ENCODE data around the gene F10. TPM values are rescaled to one million over a fixed set of nuclear protein-coding genes. Genes with fewer than 3 reads are reported as not detected.
A peak's percentile ranks its signal among the peaks of the same experiment; 100 is the strongest.
"Not testable (repeated sequence)": the region's sequence is repeated elsewhere in the genome, so short reads cannot be mapped to it uniquely, and the experiment has no call there.

Gene F10
- total RNA-seq = not detected

DNA sequence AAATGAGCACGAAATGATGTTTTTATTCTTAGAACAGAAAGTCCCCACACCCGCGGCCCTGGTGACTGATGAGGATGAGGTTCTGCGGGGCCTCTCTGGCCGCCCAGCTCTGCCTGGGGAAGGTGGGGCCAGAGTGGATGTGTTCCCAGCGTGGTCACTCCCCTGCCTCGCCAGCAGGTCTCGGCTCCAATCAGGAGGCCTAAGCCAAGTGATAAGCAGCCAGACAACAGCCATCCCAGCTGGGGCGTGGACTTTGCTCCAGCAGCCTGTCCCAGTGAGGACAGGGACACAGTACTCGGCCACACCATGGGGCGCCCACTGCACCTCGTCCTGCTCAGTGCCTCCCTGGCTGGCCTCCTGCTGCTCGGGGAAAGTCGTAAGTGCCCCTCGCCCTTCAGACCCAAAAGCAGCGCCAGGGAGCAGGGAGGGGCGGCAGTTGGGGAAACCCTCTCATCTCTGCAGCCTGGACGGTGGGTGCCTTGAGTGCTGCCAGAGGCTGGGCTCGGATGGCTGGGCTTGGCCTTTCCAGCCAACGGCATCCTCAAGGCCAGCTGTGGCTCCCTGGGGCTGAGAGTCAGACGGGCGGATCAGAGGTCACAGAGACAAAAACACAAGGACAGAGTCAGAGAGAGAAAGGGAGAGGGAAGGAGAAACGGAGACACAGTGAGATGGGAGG, at the start of gene F10:
F10 (plus strand) TSS at position 250 of the 676 bp plus-strand sequence; CDS start at position 307, 57 bp downstream.
- H3K9me3 Mint-ChIP-seq = no peaks in the 10 kb centered on the region
- H3K27ac Mint-ChIP-seq = no peak within 1 kb of the TSS
- no peaks in the 10 kb centered on the region for H3K4me1 Mint-ChIP-seq
- H3K4me3 Mint-ChIP-seq = no peak within 1 kb of the TSS
- H3K36me3 Mint-ChIP-seq = no peaks in the 10 kb centered on the region
- no peak for ATAC-seq (ENCODE audit: low read depth)
- peaks cover 13% of the 10 kb centered on the region for H3K27me3 Mint-ChIP-seq
- POLR2A ChIA-PET = no interaction called here
- no peak for DNase-seq

DNA sequence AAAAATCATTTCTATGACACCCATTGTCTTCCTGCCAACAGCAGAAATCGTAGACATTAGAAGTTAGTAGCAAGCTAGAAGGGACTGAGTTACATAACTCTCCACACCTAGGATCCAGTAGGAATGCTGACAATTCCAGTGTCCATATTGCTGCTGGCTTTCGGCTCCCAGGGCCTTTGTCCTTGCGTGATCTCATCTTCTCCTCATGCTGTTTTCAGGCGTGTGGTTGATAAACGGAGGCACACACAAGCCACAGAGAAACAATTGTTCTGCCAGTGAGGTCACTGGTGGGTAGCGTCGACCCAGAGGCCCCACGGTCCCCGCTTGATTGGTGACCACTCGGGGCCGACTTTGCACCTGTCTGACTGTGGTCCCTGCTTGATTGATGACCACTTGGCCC, 48.7 kb upstream of the F10 start:
- ATAC-seq (ENCODE audit: low read depth) (no peak), DNase-seq (no peak)
- Mint-ChIP-seq H3K4me3 (no peak overlapping the region), H3K27ac (no peak overlapping the region), H3K4me1 (no peaks in the 10 kb centered on the region), H3K9me3 (no peaks in the 10 kb centered on the region), H3K36me3 (no peaks in the 10 kb centered on the region), H3K27me3 (no peaks in the 10 kb centered on the region)
- POLR2A ChIA-PET = no interaction called here

DNA sequence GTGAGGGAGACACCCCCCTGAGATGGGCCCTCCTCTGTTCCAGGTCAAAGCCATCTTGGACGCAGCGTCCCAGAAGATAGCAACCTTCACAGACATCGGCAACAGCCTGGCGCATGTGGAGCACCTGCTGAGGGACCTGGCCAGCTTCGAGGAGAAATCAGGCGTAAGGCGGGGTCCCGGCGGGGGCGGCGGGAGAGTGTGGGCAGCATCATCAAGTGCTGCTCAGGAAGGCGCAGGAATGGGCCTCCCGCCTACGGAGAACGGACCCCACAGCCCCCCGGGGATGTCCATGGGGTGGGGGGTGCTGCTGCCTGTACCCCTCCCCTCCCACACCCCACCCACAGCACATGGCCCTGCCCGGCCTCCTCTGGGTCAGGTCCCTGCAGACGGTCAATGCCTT, 48.2 kb upstream of the F10 start:
- H3K27ac Mint-ChIP-seq = no peak overlapping the region
- H3K9me3 Mint-ChIP-seq = no peaks in the 10 kb centered on the region
- H3K4me3 Mint-ChIP-seq = no peak overlapping the region
- H3K4me1 Mint-ChIP-seq = no peaks in the 10 kb centered on the region
- DNase-seq (no peak), ATAC-seq (ENCODE audit: low read depth) (no peak)
- H3K36me3 Mint-ChIP-seq = no peaks in the 10 kb centered on the region
- POLR2A ChIA-PET = no interaction called here
- no peaks in the 10 kb centered on the region for H3K27me3 Mint-ChIP-seq

DNA sequence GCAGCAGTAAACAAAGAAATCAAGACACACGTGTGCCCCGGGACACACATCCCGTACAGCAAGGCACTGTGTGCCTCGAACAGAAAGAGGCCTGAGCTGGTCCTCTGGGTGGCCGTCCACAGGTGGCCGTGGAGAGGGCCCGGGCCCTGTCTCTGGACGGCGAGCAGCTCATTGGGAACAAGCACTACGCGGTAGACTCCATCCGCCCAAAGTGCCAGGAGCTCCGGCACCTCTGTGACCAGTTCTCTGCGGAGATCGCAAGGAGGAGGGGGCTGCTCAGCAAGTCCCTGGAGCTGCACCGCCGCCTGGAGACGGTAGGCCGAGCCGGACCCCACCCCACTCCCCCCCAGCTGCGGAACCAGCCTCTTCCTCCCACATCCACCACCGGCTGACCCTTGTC, 47.7 kb upstream of the F10 start:
- ATAC-seq (ENCODE audit: low read depth) (no peak), DNase-seq (no peak)
- Mint-ChIP-seq H3K4me3 (no peak overlapping the region), H3K4me1 (no peaks in the 10 kb centered on the region), H3K9me3 (no peaks in the 10 kb centered on the region), H3K27me3 (no peaks in the 10 kb centered on the region), H3K36me3 (no peaks in the 10 kb centered on the region), H3K27ac (no peak overlapping the region)
- POLR2A ChIA-PET = no interaction called here

DNA sequence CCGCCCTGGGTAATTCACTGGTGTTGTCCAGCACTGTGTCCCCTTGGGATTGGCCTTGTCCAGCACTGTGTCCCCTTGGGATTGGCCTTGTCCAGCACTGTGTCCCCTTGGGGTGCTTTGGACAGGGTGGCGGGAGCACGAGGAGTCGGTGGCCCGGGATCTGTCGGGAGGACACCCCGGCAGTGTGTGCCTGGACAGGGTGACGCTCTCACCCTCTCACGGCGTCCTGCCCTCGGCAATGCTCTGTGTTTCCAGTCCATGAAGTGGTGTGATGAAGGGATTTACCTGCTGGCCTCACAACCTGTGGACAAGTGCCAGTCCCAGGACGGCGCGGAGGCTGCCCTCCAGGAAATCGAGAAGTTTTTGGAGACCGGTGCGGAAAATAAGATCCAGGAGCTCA, 46.9 kb upstream of the F10 start:
- Mint-ChIP-seq H3K27ac (no peak overlapping the region), H3K27me3 (no peaks in the 10 kb centered on the region), H3K36me3 (no peaks in the 10 kb centered on the region), H3K9me3 (no peaks in the 10 kb centered on the region), H3K4me1 (no peaks in the 10 kb centered on the region), H3K4me3 (no peak overlapping the region)
- ATAC-seq (ENCODE audit: low read depth) (no peak), DNase-seq (no peak)
- POLR2A ChIA-PET = no interaction called here

DNA sequence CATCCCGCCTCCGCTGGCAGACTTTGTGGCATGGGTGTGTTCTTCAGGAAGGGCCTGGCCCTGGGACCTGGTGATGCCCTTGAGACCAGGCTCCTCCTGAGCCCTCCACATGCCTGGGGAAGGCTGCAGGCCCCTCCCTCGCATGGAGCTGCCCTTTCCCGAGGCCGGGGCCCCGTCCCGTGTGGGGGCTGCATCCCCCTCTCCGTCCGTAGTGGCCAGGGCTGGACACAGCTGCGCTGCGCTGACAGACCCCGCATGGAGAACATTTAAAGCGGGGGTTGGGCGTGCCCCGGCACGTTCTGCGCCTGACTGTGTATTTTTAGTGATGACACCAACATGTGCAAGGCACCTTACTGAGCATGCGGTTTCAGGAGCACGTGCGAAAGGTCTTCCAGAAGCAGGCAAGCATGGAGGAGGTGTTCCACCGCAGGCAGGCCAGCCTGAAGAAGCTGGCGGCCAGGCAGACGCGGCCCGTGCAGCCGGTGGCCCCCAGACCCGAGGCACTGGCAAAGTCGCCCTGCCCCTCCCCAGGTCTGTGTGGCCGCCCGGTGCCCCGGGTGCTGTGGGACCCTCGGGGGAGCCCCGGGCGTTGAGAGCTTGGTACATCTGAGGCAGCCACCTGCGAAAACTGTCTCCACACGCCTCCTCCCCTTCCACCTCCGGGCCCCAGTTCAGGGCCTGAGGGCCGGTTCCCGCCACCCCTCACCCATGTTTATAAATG, 45.8 kb upstream of the F10 start:
- H3K9me3 Mint-ChIP-seq = no peaks in the 10 kb centered on the region
- DNase-seq (no peak), ATAC-seq (ENCODE audit: low read depth) (no peak)
- H3K4me1 Mint-ChIP-seq = no peaks in the 10 kb centered on the region
- H3K4me3 Mint-ChIP-seq = no peak overlapping the region
- H3K36me3 Mint-ChIP-seq = no peaks in the 10 kb centered on the region
- POLR2A ChIA-PET = interaction anchor here (0.6 kb wide), 1 partner anchor 13 kb away, joined by 3 read pairs; no protein-coding TSS in a partner anchor
- H3K27ac Mint-ChIP-seq = no peak overlapping the region
- H3K27me3 Mint-ChIP-seq = no peaks in the 10 kb centered on the region

DNA sequence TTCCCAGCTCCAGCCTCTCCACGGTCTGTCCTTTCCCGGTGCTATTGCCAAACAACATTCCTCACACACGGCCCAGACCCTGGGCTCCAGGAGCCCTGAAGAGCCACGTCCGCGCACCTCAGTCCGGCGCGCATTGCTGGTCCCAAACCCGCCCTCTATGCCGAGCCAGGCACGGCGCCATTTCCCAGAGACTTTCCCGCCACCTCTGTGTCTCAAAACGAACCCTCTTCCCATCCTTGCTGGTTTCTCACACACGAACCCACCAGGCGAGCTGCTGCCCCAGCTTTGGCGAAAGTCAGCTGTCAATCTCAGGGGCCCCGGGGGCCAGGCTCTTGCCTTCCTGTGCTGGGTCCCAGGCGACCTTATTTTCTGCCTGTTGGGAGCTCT, 45.0 kb upstream of the F10 start:
- H3K4me3 Mint-ChIP-seq = no peak overlapping the region
- no peak for ATAC-seq (ENCODE audit: low read depth)
- no peaks in the 10 kb centered on the region for H3K27me3 Mint-ChIP-seq
- H3K9me3 Mint-ChIP-seq = no peaks in the 10 kb centered on the region
- no peaks in the 10 kb centered on the region for H3K36me3 Mint-ChIP-seq
- DNase-seq = no peak
- no peaks in the 10 kb centered on the region for H3K4me1 Mint-ChIP-seq
- POLR2A ChIA-PET = no interaction called here
- H3K27ac Mint-ChIP-seq = no peak overlapping the region

DNA sequence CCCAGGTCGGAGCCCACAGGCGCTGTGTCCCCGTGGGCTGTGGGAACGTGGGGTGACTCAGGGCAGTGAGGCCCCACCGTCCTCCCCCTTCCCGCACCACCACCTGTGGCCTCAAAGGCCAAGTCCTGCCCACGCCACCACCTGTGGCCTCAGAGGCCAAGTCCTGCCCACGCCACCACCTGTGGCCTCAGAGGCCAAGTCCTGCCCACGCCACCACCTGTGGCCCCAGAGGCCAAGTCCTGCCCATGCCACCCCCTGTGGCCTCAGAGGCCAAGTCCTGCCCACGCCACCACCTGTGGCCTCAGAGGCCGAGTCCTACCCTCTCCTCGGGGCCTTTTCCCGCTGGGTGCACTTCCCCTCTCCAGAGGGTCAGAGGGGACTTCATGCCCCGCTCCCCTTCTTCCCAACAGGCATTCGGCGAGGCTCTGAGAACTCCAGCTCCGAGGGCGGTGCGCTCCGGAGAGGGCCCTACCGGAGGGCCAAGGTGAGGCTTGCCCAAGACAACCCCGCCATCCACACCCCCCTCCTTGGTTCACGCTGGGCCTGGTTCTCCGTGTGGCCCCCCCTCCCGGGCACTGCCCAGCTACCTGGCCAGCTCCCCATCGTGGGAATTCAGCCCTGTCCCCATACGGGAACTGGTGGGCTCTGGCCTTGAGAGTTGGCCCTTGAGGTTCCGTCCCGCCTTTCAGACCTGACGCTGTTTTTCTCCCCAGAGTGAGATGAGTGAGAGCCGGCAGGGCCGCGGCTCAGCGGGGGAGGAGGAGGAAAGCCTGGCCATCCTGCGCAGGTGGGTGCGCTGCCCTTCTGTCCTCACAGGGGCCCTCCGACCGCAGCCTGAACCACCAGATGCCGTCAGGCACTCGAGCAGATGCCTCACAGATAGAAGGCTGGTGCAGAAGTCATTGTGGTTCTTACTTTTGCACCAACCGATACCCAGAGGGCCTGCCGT, 44.4 kb upstream of the F10 start:
- no peak for DNase-seq
- Mint-ChIP-seq H3K27me3 (no peaks in the 10 kb centered on the region), H3K36me3 (no peaks in the 10 kb centered on the region), H3K4me1 (no peaks in the 10 kb centered on the region), H3K4me3 (no peak overlapping the region), H3K27ac (no peak overlapping the region), H3K9me3 (no peaks in the 10 kb centered on the region)
- POLR2A ChIA-PET = no interaction called here
- ATAC-seq (ENCODE audit: low read depth) = no peak

DNA sequence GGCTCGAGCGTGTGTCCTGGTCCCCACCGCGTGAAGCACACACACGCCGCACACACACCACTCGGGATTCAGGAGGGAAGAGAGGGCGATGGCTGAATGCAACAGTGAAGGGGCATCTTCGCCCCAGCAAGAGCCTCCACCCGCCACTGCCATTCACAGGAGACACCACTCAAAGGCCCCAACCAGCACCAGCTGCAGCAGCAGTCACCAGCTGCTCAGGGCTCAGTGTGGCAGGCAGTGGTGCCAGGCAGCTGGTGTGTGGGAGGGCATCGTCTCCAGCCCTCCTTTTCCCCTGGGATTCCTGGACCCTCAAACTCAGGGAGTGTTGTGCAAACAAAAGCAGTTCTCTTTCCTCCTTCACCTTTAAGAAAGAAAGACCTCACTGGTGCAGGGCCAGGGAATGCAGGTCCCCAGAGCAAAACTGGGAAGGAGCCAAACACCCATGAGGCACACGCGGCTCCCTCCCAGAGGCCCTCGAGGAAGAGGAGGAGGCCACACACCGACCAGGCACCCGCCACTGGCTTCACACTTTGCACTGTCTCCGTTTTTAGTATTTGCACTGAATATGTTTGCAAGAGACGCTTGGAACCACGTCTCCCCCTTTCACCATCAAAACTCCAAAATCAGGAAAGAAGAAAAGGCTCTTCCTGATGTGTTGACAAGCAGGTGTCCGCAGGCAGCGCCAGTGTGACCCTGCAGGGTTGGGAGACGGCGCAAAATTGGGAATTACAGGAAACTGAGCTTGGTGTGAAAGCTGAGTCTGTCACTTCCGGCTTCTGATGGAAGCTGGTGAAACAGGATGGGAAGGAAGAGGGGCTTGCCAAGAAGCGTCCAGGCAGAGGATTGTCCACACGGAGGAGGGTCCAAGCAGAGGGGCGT, 43.5 kb upstream of the F10 start:
- Mint-ChIP-seq H3K9me3 (no peaks in the 10 kb centered on the region), H3K4me3 (no peak overlapping the region), H3K36me3 (no peaks in the 10 kb centered on the region), H3K27ac (no peak overlapping the region), H3K4me1 (no peaks in the 10 kb centered on the region), H3K27me3 (no peaks in the 10 kb centered on the region)
- POLR2A ChIA-PET = no interaction called here
- DNase-seq = no peak
- no peak for ATAC-seq (ENCODE audit: low read depth)

DNA sequence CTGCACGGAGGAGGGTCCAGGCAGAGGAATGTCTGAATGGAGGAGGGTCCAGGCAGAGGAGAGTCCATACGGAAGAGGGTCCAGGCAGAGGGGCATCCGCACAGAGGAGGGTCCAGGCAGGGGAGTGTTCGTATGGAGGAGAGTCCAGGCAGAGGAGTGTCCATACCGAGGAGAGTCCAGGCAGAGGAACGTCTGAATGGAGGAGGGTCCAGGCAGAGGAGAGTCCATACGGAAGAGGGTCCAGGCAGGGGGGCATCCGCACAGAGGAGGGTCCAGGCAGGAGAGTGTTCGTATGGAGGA, 42.9 kb upstream of the F10 start:
- H3K4me1 Mint-ChIP-seq; H3K27me3 Mint-ChIP-seq; DNase-seq; H3K36me3 Mint-ChIP-seq; H3K27ac Mint-ChIP-seq; POLR2A ChIA-PET; ATAC-seq (ENCODE audit: low read depth); H3K4me3 Mint-ChIP-seq; H3K9me3 Mint-ChIP-seq: not testable (repeated sequence)

DNA sequence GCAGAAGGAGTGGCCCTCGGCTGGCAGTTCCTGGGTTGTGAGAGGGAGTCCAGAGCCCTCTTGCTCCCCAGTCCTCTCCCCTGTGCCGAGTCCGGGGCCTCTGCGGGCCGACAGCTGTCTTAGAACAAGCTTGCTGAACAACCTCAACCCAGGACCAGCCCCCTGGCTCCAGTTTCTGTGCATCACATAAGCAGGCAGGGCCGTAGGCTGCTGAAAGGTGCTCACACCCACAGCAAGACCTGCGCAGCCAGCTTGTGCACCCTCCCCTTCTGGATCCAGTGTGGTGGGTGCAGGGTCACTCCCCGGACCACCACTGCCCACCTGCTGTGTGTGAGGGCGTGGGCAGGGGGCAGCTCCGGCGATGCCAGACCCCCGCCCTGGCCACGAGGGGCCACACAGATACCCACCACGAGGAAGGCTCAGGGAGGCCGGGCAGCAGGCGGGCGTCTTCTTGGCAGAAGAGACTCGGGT, 42.2 kb upstream of the F10 start:
- DNase-seq (no peak), ATAC-seq (ENCODE audit: low read depth) (no peak)
- POLR2A ChIA-PET = no interaction called here
- Mint-ChIP-seq H3K36me3 (no peaks in the 10 kb centered on the region), H3K4me1 (no peaks in the 10 kb centered on the region), H3K27me3 (no peaks in the 10 kb centered on the region), H3K9me3 (no peaks in the 10 kb centered on the region), H3K27ac (no peak overlapping the region), H3K4me3 (no peak overlapping the region)

DNA sequence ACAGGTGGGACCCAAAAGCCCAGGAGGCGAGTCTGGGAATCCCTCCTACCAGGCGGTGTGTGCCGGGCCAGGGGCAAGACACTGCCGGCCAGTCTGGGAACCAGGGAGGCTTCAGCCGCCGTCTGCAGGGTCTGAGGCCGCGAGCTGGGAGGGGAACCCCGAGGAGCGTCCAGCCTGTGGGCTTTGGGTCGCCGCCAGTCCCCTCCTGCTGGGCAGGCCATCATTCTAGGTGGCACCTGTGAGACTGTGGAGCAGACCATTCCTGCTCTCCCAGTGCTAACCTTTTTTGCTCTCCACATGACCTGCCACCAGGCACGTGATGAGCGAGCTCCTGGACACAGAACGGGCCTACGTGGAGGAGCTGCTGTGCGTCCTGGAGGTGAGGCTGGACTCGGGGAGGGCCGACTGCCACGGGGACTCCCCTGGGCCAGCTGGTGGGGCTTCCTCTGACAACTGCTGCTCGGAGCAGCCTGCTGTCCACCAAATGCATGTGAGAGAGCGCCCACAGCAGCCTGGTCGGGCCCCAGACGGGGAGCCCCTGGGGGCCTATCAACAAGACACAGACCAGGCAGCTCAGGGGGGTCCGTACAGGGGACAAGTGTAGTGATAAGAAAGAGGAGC, 41.6 kb upstream of the F10 start:
- Mint-ChIP-seq H3K9me3 (no peaks in the 10 kb centered on the region), H3K4me3 (no peak overlapping the region), H3K36me3 (no peaks in the 10 kb centered on the region), H3K27ac (peak overlapping the region; percentile 42), H3K27me3 (no peaks in the 10 kb centered on the region), H3K4me1 (no peaks in the 10 kb centered on the region)
- no peak for ATAC-seq (ENCODE audit: low read depth)
- DNase-seq = no peak
- POLR2A ChIA-PET = no interaction called here

All from activated naive CD8-positive, alpha-beta T cell treated with anti-CD3 and anti-CD28 coated beads, Interleukin-2, amount 10 ng/mL, durations not matched to agents 7 days and 5 days (primary cell).